Cerebellar nuclear complex (tissue), 1 donor: ENCODE results near the gene GRM8.

Experiments
- DNase-seq, 2 experiments: peaks; one replicate each; lab custom pipeline; 2025; lab: John Stamatoyannopoulos, UW

GRM8 gene

DNA sequence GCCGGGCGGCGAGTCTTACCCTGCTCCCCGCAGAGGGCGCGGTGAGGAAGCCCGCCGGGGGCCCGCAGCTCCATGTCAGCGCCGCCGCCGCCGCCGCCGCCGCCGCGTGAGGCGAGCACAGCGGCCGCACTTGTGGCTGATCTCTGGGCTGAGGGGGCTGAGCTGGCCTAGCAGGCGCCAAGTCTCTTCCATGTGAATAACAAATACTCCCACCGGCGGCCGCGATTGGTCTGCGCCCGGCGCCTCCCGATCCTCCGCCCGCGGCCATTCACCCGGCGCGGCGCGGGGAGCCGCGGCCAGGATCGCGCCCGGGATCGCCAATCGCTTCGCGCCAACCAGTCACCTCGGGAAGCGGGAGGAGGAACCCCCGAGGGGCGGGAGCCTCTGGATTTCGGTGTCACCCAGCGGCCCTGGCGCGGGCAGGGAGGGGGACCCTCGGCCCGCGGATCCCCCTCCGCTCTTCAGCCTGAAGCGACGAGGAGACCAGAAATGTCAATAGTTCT is at the start of gene GRM8:
GRM8 (minus strand) TSS at position 164 of the 503 bp plus-strand sequence.
- DNase-seq = no peak

DNA sequence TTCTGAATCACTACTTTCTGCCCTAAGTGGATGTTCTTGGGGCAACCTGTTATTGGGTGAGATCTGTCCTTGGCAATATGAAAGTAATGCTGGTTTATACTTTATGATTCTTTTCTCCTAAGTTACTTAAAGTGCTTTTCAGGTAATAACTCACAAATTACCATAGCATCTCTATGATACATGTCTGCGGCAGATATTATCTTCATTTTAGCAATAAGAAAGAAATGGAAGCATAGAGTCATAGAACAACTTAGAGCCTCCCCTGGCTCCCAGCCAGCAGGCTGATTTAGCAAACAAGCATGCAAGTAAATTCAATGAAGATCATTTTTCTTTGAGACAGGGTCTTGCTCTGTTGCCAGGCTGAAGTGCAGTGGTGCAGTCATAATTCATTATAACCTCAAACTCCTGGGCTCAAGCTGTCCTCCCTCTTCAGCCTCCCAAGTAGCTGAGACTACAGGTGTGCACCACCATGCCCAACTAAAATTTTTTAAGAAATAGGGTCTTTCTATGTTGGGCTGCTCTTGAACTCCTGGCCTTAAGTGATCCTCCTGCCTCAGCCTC is 38.1 kb upstream of the GRM8 start:
- no peak for DNase-seq

DNA sequence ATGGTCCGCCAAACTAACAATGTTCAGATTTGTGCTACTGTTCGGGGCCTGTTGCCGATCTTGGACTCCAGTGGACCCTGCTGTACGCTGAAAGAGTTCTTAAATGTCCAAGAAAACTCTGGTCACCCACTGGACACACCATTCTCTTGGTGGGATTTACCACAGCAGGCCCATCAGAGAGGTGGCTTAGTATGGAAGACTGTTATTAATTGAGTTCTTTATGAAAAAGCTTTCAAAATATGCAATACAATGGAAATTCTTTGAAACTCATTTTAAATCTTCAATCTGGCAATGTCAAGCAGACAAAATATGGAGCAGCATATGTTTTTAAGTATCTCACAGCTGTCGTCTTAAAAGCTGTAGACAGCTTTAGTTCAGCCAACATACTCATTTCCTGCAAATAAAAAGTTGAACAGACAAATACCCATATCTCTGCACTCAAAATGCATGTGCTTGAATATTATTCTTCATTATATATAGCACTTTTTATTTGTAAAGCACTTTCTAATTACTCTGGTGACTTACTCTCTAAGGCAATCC is 37.4 kb upstream of the GRM8 start:
- DNase-seq = no peak

GRCh38 chr7:127287133-127287532 is 34.4 kb upstream of the GRM8 start:
- DNase-seq = no peak

- no peak for DNase-seq
Measured at GRCh38 chr7:127270093-127270492, 17.4 kb upstream of the GRM8 start.

GRCh38 chr7:127266047-127266446 is 13.3 kb upstream of the GRM8 start:
- DNase-seq = no peak

- DNase-seq = no peak
Measured at GRCh38 chr7:127264219-127264618, 11.5 kb upstream of the GRM8 start.

GRCh38 chr7:127258111-127258510 is 5.4 kb upstream of the GRM8 start:
- DNase-seq = no peak

DNA sequence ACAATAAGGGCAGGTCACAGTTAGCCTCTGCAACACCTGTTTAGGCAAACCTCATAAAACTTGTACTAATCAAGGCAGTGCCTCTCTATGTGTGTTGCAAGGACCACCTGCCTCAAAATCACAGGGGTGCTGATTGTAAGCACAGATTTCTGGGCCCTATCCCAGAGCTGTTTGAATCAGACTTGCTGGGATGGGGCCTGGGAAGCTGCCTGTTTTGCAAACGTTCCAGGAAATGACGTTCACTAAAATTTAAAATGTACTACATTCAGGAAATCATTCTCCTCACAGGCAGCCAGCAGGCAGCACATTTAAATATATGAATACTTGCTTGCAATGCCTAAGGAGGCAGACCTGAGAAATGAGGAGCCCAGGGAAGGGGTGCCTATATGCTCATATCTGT is 4.3 kb upstream of the GRM8 start:
- DNase-seq = no peak

DNA sequence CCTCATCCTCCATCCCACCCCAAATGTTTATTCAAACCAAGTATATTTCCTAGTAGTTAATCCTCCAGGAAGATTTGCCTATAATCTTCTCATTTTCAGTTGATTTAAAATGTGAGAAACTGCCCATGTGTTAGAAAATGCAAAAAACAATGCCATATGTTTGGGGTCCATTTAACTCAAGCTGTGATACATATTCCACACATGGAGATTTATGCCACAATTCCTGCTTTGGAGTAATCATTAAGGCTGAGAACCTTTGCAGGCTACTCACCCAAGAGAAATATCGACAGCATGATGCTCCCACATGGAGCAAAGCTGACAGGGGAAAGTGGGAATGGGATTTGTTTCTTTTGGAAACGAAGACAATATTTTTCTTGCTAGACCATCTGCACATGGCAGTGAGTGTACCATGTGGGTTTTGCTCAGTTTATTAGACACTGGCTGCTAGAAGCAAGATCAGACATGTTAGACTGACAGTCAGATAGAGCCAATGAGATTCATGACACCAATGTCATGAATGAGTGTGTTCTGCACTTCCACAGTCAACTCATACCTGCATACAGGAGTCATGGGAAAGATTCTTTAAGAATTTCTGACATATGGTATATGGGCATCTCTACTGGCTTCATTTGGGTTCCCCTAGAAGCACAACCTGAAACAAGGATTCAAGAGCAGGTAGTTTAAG is 3.4 kb upstream of the GRM8 start:
- DNase-seq = no peak

GRCh38 chr7:127254163-127254684 is 1.5 kb upstream of the GRM8 start:
- DNase-seq = no peak

- DNase-seq = no peak
Measured at GRCh38 chr7:127253281-127254162, 781 bp upstream of the GRM8 start.

DNA sequence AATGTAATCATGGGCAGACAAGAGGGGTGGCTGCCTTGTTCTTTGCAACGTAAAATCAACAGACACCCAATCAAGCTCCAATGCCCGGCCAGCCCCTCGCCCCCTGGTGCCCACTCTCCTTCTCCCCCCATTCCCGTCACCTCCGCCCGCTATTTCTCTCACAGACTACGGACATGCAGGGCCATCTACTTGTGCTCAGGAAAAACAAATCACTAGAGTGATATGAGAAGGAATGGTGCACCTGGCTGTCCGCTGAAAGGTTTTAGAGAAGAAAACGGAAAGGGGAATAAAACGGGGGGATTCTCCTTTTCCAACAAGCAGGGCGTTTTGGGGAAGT is 396 bp downstream of the GRM8 start:
- DNase-seq = no peak

GRCh38 chr7:127251465-127252376 is 1.0 kb downstream of the GRM8 start:
- no peak for DNase-seq

GRCh38 chr7:127251036-127251464 is 1.7 kb downstream of the GRM8 start:
- DNase-seq = no peak

- no peak for DNase-seq
Measured at GRCh38 chr7:127250312-127251035, 2.3 kb downstream of the GRM8 start.

DNA sequence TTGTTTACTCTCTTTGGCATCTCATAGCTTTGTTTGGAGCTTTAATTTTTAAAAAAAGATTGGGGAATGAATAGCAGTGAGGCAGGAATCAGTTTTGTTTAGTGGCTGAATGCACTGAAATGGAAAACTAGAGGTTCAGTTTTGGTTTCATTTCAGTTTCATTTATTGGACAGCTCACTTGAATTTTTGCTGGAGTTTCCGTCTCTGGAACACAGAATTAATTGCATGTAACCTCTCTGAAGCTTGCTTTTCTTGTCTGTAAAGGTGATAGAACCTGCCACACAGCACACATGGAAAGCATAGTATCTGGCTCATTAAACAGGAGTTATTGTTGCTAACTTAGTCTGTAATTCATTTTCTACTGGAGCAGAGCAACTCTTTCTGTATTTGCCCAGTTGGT is 7.1 kb downstream of the GRM8 start:
- DNase-seq = no peak

DNA sequence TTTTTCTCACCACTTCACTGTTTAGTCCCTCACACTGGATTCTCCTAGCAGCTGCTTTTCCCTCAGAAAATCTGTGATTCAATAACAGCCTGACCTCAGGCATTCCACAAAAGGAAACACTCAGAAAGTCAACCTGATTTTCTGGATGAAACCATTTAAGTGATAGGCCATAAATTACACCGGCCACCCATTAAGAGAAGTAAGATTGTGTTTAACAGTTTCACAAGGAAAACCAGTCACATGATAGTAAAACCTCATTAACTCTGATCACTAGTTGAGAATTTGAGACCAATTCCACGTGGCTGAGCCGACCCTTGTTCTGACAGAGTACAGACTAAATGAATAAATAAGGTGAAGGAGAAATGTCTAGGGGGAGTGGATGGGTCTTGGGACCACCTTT is 7.7 kb downstream of the GRM8 start:
- DNase-seq = no peak

DNA sequence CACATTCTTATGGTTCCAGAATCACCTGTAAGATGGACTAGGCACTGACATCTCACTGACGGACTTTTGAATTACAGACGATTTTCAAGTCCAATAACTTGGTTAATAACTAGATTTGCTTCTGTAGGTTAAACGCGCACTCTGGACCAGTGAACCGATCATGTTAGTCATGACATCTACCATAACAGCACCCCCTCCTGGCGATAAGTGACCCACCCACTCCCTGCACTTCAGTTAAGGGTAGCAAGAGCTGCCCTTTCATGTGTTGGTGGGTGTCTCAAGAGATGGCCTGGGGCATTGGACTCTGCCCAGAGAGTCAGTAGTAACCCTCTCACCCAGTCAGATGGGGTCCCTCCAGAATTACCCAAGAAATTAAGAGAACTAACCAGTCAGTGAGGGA is 12.9 kb downstream of the GRM8 start:
- DNase-seq = no peak

GRCh38 chr7:127233630-127234029 is 19.1 kb downstream of the GRM8 start:
- DNase-seq = no peak

DNA sequence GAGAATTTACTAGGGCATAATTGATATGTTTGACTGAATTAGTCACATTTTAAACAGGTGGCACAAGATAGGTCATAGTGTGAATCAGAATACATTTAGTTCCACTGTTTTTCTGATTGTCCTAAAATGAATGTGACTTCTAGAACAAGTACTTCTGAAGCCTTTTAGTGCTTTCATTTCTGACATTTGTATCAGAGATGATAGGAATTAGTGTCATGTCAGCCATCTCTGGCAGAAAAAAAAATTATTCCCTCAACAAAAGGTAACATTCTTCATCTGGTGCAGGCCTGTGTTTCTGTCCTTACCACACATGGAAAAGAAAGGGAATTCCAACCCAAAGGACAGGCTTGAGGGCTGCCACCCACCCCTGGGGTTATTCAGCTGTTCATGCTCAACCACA is 21.3 kb downstream of the GRM8 start:
- no peak for DNase-seq
